D341Med (cell line): ENCODE results near the gene FOXN1.

Experiments used
- DNase-seq: peaks from one replicate; pipeline ENCODE4 v3.0.0; 2012; ENCODE audit warnings: low spot score

Gene FOXN1

DNA sequence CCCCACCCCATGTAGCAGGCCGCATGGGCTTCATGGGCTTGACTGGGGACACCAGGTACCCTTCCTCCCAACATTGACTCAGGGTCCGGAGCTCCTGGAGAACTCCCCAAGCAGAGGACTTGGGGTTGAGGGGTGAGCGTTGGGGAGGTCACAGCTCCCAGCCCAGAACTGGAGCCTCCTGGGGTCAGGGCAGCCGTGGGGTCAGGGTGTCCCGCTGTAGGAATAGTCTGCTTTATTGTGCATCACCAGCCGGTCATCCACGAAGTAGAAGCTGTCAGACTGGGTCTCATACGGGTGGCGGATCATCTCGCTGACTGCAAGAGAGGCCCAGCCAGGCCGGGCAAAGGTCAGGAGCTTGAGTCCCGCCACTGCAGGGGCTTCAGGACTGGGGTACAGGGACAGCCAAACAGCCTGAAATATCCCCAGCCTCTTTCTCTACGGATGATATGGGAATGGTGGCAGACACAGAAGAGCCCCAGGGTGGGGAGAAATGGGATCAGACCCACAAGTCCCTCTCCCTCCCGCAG is 41.0 kb downstream of the FOXN1 start:
- no peak for DNase-seq

GRCh38 chr17:28547623-28548416 is 41.7 kb downstream of the FOXN1 start:
- peak; percentile 89 for DNase-seq

DNA sequence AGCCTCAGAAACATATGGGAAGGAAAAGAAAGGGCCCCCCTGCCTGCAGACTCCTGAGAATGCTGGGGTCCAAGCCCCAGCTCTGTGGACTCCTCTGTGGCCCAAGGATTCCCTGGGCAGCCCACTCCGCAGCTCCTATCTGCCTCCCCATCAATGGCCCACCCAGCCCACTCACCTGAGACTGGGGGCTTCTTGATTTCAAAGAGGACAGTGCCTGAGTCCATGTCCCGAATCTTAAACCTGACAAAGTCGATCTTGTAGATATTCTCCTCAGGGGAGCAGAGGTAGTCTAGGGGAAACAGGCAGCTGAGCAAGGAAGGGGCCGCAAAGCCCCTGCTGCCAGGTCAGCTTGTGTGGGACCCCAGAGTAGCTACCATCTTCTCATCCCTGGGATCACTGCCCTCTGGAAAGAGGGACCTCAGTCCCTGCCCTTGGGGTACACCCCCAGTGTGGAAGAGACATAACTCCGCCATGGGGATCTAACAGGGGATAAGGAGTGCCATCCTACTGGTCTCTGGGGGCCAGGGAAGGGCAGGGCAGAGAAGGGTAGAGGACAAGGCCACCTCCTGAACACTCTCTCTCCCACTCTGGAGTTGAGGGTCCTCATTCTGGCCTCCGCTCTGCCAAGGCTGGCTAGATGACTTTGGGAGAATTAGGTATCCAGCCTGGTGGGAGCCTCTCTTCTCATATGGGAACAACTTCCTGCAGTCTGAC is 42.4 kb downstream of the FOXN1 start:
- no peak for DNase-seq

DNA sequence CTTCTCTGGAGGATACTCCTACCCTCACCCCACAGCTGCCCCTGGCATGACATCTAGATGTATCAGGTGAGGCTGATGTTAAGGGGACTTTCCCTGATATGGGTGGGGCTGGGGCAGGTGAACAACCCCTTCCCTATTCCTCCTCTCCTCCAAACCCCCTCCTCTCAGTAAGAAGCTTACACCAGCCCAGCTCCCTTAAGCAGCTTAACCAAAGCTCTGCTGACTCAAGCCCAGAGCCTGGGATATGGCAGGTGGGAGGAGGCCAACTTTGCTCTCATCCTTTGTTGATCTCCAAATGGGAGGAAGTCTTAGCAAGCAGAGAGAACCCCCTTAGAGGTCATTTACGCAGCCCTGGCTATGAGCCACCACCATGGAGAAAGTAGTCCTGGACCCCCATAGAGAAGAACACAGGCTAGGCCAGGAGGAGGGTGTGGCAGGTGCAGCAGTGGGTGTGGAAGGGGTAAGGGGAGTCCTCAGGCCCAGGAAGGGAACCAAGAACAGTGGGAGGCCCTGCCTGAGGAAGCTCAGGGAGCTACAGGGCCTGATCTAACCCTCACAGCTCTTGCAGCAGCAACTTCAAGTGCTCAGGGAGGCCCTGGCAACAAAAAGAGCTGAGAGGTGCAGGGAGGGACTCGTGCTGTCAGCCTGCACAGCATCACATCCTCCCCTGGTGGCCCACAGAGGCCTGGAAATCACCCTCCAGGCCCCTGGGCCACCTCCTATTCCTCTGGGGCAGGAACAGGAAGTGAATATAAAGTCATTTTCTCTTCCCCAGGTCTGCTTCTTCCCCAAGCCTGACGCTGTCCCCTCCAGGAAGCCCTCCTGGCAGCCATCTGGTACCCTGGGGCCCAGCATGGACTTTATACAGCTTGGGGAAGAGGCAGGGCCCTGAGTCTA is 43.3 kb downstream of the FOXN1 start:
- DNase-seq = peak; percentile 90

- no peak for DNase-seq
Observed at GRCh38 chr17:28550858-28551257, 44.7 kb downstream of the FOXN1 start.

- no peak for DNase-seq
Observed at GRCh38 chr17:28551421-28552175, 45.5 kb downstream of the FOXN1 start.

GRCh38 chr17:28552176-28552999 is 46.2 kb downstream of the FOXN1 start, which contains the start of gene UNC119:
TSS of gene UNC119 (minus strand) at chr17:28552624. CDS start at chr17:28552557, 67 bp downstream.
- peak; percentile 99 for DNase-seq

DNA sequence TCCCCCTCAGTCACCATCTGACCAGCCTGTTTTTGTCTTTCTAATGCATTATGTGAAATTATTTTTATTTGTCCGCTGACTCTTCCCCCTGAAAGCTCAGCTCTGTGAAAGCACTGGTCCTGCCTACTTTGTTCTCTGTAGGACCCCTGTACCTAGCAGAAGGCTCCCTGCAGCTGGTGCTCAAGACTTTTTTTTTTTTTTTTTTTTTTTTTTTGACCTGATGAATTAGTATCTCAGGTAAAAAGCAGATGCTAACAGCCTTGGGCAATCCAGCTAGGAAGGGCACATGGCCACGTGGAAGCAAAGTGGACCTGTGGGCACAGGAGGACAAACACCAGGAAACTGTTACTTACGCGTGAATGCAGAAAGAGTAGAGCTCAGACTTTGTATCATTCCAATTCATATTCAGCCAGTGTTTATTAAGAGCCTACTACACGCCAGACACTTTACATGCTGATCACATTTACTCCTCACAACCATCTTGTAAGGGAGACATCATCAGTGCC is 46.9 kb downstream of the FOXN1 start:
- DNase-seq = no peak

DNA sequence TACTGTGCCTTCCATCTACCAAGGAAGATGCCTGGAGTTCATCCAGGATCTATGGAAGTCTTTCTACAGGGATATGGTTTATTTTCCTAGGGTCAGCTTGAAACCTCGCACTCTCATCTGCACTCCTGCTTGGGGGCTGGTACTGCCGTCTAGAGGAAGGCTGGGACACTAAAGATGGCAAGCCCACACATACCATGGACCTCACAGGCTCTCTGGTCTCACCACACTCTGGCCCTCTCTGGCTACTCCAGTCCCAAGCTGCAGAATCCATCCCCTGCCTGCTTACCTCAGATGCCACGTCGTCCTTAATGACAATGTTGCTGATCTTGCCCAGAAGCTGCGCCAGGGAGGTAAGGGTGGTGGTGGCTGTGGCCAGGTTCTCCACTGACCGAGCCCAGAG is 48.4 kb downstream of the FOXN1 start:
- no peak for DNase-seq

DNA sequence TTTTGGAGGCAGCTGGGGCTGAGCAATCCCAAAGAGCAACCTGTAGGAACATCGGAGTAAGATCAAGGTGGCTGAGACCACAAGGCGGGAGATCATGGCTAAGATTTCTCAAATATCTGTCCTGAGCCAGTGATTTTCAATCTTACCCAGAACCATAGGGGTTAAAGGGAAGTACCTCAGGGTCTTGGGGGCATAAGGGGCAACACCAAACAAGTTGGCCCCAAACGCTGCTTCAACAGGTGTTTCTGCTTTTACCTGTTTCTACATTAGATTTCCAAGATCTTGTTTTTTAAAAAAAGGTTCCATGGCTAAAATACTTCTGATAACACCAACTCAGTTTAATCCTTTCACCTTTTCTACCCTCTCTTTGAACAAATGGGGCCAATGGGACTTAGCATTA is 48.9 kb downstream of the FOXN1 start:
- DNase-seq = no peak

DNA sequence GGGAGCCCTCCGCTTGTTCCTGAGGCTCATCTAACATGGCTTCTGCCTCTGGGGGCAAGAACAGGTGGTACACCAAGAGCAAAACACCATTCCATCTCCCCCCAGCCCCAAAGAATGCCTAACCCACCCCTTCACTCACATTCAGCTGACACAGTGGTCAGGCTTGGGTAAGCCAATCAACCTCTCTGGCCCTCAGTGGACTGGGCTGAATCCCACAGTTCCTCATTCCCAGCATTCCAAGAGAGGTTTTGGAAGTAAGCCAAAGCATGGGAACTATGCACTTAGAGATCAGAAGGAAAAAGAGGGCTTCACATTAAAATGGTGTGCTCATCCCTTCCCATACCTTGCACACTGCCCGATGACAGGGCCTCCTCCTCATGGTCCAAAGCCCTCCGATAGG is 57.3 kb downstream of the FOXN1 start:
- no peak for DNase-seq

DNA sequence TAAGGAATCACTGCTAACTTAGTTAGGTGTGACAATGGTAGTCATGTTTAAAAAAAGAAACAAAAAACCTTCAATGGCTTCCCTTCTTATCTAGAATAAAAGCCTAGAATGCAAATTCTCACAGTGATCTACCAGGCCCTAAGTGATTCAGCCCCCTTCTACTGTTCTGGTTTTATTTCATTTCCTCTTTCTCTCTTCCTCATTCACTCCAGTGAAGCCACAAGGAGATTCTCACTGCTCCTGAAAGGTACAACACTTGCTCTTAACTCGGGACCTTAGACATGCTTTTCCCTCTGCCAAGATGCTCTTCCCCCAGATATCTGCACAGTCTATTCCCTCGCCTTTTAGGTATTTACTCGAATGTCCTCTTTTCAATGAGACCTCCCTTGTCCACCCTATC is 61.5 kb downstream of the FOXN1 start:
- no peak for DNase-seq

GRCh38 chr17:28569446-28569845 is 63.3 kb downstream of the FOXN1 start:
- no peak for DNase-seq

DNA sequence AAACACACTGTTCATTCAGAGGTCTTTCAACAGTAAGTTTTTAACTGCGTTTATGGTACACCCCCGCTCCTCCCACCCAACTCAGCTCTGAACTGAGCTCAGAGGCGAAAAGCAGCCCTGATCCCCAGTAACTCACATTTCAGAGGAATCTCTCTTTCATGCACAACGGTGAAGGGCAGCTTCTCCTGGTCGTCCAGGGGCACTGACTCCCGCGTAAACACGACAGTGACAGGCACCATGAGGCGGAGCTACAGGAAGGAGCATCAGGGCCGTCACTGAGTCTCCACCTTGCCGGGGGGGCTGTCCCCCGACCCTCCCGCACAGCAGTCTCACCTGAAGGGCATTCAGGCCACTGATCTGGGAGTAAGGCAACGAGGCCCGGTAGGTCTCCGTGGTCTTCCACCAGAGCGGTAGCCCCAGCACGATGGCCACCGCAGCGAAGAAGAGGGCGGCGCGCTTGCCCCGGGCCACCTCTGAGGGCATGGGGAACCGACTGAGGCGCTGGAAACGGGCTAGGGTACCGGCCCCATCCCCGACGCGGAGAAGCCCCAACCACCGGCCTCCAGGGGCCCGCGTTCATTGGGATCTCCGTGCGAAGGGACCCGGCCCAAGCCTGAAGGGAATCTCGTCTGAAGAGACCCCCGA is 64.7 kb downstream of the FOXN1 start:
- DNase-seq = peak; percentile 78

DNA sequence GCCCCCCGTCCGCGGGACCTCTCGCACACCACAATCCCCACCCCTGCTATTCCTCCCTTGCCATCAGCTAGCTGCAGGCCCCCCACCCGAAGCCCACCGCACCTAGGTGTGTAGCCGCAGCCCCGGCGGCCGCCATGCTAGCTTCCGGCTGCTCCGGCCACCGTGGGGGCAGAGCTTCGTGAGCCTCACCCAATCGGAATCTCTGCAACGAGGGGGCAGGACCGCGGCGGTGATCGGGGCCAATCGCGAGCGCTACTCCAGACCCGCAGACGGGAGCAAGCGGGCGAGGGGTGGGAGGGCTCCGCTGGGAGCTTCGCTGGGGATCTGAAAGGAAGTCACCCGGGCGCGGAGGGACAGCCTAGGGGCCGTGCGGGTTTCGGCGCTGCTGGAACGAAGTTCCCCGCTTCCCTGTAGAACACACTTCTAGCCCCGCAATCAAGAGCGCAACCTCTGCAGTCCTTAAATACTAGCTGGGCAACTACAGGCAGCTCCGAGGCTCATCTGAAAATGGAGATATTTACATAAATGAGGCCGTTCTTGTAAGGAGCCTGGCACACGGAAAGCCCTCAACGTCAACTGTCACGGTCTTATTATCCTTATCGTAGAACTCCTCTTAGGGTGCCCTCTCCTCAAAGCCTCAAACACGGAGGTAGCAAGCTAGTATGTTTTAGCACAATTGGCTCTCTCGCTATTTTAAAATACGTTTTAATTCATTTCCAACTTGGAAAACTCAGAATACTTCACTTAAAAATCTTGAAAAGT is 65.4 kb downstream of the FOXN1 start, which contains the start of gene PIGS:
Gene PIGS (minus strand): TSS at position 164 of the 762 bp plus-strand sequence. CDS start 28 bp downstream, at position 136.
- peak; percentile 100 for DNase-seq

DNA sequence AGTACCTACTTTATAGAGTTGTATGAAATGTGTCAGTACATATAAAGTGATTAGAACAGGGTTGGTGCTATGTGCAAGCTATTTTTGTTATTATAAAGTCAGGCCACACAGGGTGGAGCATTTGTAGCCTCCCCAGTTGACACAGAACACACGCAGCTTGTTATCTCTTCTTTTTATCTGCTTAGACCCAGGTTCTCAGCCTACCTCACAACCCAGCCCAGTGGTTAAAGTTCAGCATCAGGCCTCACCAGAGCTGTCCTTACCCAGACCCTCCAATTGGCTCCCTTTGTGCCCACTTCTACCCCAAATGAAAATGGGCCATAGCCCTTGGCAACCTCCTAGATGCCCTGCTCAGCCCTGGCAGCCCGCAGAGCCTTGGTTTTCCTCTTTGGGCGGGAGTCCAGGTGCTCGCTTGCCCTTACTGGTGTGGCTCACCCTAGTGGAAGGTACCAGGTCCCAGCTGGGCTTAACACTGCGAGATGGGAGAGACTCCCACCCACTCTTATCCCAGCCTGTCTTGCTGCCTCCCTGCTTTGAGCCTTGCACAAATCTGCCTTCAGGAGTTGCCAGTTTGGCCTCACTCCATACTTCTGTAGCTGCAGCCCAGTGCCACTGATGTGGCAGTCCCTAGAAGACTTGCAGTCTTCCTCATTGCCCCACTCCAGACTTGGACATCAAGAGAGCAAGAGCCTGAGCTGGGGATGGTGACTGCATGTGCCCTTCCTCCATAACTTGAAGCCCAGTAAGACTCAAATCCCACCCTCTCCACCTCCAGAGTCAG is 66.3 kb downstream of the FOXN1 start:
- DNase-seq = no peak

DNA sequence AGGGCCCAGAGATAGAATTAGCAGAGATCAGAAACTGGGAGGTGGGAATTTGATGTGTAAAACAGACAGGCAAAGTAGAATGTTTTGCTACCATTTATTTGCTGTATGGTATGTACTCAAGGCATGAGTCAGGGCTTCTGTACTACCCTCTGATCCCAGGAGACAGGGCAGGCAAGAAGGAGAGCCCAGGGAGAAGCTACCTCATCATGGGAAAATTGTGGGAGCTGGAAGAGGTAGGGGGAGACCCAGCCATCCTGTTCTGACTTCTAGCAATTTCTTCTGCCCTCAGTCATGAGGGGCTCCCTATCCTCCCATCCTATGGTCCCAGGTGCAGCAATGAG is 66.9 kb downstream of the FOXN1 start:
- no peak for DNase-seq

GRCh38 chr17:28573521-28573920 is 67.4 kb downstream of the FOXN1 start:
- DNase-seq = no peak
